SJCRH30 (cell line): ENCODE measurements around the gene GRB2. TPM values are rescaled to one million over a fixed set of nuclear protein-coding genes. Genes with fewer than 3 reads are reported as not detected.

Experiments
- DNase-seq, 2 experiments: peaks; one replicate each; pipeline ENCODE4 v3.0.0-alpha.2; 2015 to 2020
- H3K27ac ChIP-seq: fragments of 250-450 bp; sonication (Bioruptor Pico); 2 replicates; pipeline ENCODE4 v1.5.1; 2020; ENCODE audit warnings: mild to moderate bottlenecking, moderate library complexity
- H3K27me3 ChIP-seq: fragments of 250-450 bp; sonication (Bioruptor Pico); 2 replicates; pipeline ENCODE4 v1.5.1; 2020; ENCODE audit warnings: mild to moderate bottlenecking, moderate library complexity
- H3K36me3 ChIP-seq: fragments of 250-450 bp; sonication (Bioruptor Pico); 2 replicates; pipeline ENCODE4 v1.5.1; 2020; ENCODE audit warnings: mild to moderate bottlenecking, moderate library complexity
- H3K4me1 ChIP-seq: fragments of 250-450 bp; sonication (Bioruptor Pico); 2 replicates; pipeline ENCODE4 v1.5.1; 2020; ENCODE audit warnings: mild to moderate bottlenecking, moderate library complexity
- H3K4me3 ChIP-seq: fragments of 250-450 bp; sonication (Bioruptor Pico); 2 replicates; pipeline ENCODE4 v1.5.1; 2020; ENCODE audit warnings: mild to moderate bottlenecking, moderate library complexity
- H3K9me3 ChIP-seq: fragments of 250-450 bp; sonication (Bioruptor Pico); replicated peaks from 2 replicates; pipeline ENCODE4 v1.5.1; 2020; ENCODE audit warnings: mild to moderate bottlenecking, moderate library complexity
- total RNA-seq: library from RNA; depleted of rRNA; stranded (reverse); fragments of >200 nt; shearing (Covaris generic); gene quantifications from 2 replicates; pipeline ENCODE4 v1.2.3, GENCODE V29; 2014

Gene GRB2
- total RNA-seq, 1 experiment from 2014 or later: 91.8 TPM

DNA sequence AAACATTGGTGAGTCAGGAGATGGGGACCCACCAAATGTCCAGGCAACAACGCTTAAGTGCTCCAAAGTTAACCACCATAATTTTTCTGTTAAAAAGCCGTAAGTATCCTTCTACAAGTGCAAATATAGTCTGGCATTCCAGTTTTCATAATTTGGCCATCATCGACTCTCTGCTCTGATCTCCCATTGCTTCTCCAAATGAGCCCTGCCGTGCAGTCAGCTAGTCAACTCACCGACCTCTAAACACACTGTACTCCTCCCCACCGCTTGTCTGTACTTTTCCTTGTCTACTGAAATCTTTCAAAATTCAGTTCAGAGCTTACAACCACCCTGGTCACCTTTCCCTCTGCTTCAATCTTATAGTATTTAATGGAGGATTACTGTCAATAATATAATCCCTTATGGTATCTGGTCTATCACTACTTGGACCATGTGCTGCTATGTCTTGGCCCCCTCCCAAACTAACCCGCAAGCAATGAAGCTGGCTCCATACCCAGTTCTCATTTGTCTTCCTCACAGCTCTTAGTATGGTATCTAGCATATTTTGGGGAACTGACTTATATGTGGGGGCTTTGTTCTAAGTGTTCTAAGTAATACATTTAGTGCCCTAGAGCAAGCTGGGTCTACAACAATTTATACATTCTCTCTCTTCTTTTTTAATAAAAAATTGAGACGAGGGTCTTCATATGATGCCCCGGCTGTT lies 63.5 kb downstream of the GRB2 start:
- Histone ChIP-seq H3K36me3 (no peaks in the 10 kb centered on the region), H3K4me1 (peaks cover 34% of the 10 kb centered on the region), H3K27me3 (no peaks in the 10 kb centered on the region), H3K9me3 (no peaks in the 10 kb centered on the region), H3K4me3 (no peak overlapping the region), H3K27ac (no peak overlapping the region)
- DNase-seq: no peak

DNA sequence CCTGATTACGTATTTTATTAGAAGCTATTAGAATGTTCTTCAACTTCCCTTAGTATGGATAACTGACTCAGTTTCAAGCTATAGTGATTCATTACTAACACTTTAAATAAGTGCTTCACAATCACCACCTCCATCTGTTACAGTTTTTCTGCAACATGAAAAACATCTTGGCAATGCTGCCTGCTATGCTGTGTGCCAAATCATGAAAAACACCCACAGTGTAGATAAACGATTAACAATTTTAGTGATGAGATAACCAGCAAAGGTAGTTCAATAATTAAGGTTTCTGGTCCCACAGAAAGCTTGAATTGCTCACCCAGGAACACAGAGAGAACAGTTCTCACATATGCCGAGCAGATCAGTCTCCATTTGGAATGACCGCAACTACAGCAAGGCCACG lies 64.8 kb downstream of the GRB2 start:
- peaks cover 26% of the 10 kb centered on the region for H3K4me1 ChIP-seq
- H3K9me3 ChIP-seq: no peaks in the 10 kb centered on the region
- no peak for DNase-seq
- H3K27me3 ChIP-seq: no peaks in the 10 kb centered on the region
- no peak overlapping the region for H3K27ac ChIP-seq
- no peak overlapping the region for H3K4me3 ChIP-seq
- H3K36me3 ChIP-seq: no peaks in the 10 kb centered on the region

DNA sequence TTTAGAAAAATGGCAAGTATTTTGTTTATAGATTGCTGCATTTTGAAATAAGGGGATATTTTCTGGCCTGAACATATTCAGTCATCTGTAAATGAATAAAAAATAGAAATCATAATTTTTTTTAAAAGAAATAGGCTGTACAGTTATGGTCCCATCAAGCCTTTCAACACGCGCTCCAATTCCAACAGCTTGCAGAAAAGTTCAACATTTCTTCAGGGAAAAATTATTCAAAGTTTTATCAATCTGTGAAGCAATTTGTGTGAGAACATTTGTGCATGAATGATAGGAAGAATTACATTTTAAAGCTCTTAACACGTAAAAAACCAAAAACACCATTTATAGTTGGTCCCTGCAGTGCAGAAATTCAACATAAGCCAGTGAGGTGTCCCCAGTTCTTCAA lies 65.5 kb downstream of the GRB2 start:
- Histone ChIP-seq H3K9me3 (no peaks in the 10 kb centered on the region), H3K36me3 (no peaks in the 10 kb centered on the region), H3K27ac (no peak overlapping the region), H3K4me3 (no peak overlapping the region), H3K4me1 (peaks cover 19% of the 10 kb centered on the region), H3K27me3 (no peaks in the 10 kb centered on the region)
- DNase-seq: no peak

DNA sequence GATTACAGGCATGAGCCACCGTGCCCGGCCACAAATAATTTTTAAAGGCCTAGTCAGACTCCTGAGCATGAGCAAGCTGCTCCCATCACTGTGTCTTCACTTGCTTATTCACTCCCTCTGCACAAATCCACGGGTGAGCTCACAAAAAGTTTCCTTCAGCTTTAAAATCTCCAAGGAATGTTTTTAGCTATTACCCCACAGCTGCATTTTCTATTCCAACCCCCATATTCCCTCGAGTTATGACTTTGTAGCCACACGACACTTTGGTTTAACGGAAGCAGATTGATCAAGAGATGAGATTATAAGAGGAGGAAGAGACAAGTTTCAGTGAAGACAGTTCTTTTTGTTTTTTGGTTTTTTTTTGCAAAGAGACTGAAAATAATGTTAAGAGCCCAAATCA lies 67.1 kb downstream of the GRB2 start:
- H3K27ac ChIP-seq: no peak overlapping the region
- H3K9me3 ChIP-seq: no peaks in the 10 kb centered on the region
- no peaks in the 10 kb centered on the region for H3K36me3 ChIP-seq
- peaks cover 7% of the 10 kb centered on the region for H3K4me1 ChIP-seq
- H3K27me3 ChIP-seq: no peaks in the 10 kb centered on the region
- no peak overlapping the region for H3K4me3 ChIP-seq
- no peak for DNase-seq

DNA sequence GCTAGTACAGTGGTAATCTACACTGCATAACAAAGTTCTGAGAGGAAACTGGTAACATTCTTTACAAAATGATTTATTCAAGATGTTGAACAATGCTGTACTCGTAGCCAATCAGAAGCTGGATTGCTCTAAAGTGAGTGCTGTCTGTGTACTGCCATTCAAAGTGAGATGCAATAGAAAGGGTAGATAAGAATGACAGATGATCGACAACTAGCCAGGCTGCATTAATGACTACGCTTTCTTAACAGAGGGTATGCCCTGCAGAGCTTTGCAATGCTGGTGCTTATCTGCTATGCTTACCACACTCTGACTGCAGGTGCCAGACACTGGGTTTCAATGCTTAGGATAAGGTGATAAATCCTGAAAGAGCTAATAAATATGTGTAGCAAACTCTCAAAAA lies 70.2 kb downstream of the GRB2 start:
- DNase-seq: no peak
- Histone ChIP-seq H3K4me1 (peaks cover 4% of the 10 kb centered on the region), H3K4me3 (no peak overlapping the region), H3K36me3 (no peaks in the 10 kb centered on the region), H3K9me3 (no peaks in the 10 kb centered on the region), H3K27ac (no peak overlapping the region), H3K27me3 (no peaks in the 10 kb centered on the region)

DNA sequence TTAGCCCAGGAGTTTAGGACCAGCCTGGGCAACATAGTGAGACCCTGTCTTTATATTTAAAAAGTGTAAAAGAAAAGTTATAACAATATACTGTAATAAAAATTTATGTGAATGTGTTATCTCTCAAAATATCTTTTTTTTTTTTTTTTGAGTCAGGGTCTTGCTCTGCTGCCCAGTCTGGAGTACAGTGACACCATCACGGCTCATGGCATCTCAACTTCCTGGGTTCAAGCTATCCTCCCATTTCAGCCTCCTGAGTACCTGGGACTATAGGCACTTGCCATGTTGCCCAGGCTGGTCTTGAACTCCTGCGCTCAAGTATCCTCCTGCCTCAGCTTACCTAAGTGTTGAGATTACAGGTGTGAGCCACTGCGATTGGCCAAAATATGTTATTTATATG lies 70.8 kb downstream of the GRB2 start:
- Histone ChIP-seq H3K4me3 (no peak overlapping the region), H3K9me3 (no peaks in the 10 kb centered on the region), H3K27ac (no peak overlapping the region), H3K4me1 (peaks cover 4% of the 10 kb centered on the region), H3K27me3 (no peaks in the 10 kb centered on the region), H3K36me3 (peaks cover 2% of the 10 kb centered on the region; the same call in 1 of the 2 replicates)
- DNase-seq: no peak

DNA sequence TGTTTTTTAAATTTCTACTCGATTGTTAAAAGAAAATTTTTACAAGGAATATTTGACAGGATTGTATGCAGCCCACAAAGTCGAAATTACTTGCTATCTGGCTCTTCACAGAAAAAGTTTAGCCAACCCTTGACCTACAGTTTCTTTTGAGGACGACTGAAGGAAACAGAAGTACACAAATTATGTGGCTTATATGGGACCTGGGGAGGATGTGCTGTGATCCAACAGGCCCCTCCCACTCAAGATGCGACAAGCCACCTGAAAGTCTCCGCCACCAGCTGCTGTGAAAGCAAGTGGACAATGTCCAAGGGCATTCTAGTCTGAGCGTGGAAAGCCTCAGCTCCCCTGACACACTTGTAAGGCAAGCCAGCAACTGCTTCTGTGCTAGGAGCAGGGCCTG lies 73.8 kb downstream of the GRB2 start:
- DNase-seq: no peak
- Histone ChIP-seq H3K9me3 (no peaks in the 10 kb centered on the region), H3K4me1 (no peaks in the 10 kb centered on the region), H3K36me3 (peaks cover 12% of the 10 kb centered on the region), H3K27ac (no peak overlapping the region), H3K27me3 (no peaks in the 10 kb centered on the region), H3K4me3 (no peak overlapping the region)

DNA sequence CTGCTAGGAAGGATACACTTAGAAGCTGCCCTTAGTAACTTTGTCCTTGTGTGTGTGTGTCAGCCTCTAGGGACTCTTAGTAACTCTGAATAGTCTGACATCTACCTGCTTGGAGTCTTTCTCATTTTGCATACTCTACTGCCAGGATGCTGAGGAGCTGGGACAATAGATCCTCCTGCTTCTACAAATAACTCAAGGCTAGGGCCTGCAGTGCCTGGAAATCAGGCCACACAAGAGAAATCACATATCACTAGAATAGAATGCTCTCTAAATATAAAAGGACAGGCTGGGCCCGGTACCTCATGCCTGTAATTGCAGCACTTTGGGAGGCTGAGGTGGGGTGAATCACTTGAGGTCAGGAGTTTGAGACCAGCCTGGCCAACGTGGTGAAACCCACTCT lies 77.7 kb downstream of the GRB2 start:
- Histone ChIP-seq H3K4me3 (no peak overlapping the region), H3K36me3 (peaks cover 17% of the 10 kb centered on the region), H3K4me1 (peaks cover 4% of the 10 kb centered on the region; the same call in 1 of the 2 replicates), H3K27me3 (no peaks in the 10 kb centered on the region), H3K9me3 (no peaks in the 10 kb centered on the region), H3K27ac (no peak overlapping the region)
- no peak for DNase-seq

DNA sequence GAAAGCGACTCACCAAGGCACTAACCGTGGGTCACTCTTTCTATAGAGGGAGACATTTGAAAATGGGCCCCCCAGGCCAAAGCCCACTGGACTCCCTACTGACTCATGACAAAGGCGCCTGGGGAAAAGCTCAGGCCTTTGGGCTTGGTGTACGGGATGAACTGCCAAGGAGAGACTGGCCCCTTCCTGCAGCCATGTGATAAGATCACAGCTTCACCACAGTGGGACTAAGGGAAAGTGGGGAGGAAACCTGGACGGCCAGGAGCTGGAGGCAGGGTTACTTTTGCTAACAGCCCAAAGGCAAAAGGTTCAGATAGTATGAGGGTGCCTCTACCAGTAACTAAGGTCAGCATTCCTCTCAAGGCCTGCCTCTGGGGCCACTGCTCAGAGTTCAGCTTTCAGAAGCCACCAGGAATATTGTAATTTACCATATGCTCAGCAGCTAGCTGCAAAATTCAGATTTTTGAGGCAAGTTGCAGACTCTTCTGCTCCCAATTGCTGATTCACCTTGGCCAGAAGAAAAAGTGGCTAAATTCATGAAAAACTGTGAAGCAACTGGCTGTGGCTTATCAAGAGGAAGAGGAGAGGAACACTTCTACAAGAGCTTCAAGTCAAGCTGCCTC lies 79.1 kb downstream of the GRB2 start:
- H3K4me3 ChIP-seq: no peak overlapping the region
- H3K27me3 ChIP-seq: no peaks in the 10 kb centered on the region
- H3K27ac ChIP-seq: no peak overlapping the region
- H3K9me3 ChIP-seq: no peaks in the 10 kb centered on the region
- DNase-seq: no peak
- H3K4me1 ChIP-seq: peaks cover 4% of the 10 kb centered on the region; the same call in 1 of the 2 replicates
- peaks cover 24% of the 10 kb centered on the region for H3K36me3 ChIP-seq

DNA sequence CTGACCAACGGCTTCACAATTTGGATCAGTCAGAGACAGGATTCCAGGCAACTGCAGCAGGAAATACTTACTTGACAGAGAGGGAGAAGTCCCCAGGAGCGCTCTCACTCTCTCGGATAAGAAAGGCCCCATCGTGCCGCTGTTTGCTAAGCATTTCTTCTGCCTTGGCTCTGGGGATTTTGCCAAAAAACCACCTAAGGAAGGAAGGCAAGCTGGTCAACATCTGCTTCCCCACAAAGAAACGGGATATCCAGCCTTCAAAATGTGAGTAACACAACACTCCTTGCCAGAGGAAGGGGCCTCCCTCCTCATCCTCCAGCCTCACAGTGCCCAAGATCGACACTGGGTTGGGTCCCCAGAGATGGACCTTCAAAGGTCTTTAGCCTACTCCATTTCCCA lies 79.7 kb downstream of the GRB2 start:
- H3K27ac ChIP-seq: no peak overlapping the region
- H3K4me1 ChIP-seq: peaks cover 4% of the 10 kb centered on the region; the same call in 1 of the 2 replicates
- H3K36me3 ChIP-seq: peaks cover 25% of the 10 kb centered on the region
- no peak for DNase-seq
- no peaks in the 10 kb centered on the region for H3K27me3 ChIP-seq
- no peaks in the 10 kb centered on the region for H3K9me3 ChIP-seq
- H3K4me3 ChIP-seq: no peak overlapping the region

DNA sequence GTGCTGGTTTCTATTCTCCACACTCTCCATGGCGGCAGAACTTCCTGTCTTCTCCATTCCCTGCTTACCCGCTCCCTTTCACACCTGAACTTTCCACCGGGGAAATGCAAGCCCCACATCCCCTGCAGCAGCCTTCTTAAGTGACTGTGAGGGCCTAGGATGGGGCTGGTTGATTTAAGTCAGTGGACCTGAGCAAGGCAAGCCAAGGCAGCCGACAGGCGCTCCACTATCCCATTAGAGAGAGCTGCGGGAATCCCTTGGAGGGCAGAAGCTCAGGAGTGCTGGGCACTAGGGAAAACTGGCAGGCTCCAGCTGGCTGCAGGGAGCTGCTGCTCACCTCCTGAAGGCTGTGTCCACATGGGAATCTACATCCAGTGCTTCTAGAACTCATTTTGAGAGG lies 80.1 kb downstream of the GRB2 start:
- H3K27ac ChIP-seq: no peak overlapping the region

DNA sequence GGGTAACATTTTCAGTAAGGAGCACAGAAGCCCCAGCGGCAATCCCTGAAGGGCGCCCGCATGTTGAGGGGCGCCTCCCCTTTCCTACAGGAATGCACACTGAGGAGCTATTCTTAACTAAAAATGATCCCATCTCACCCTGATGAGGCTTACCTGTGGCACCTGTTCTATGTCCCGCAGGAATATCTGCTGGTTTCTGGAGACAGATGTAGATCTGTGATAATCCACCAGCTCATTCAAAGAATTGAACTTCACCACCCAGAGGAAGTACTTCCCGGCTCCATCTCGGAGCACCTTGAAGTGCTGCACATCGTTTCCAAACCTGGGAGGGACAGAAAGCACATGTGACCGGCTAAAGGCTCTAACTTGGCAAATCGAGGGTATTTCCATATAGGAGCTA lies 84.0 kb downstream of the GRB2 start:
- H3K27me3 ChIP-seq: no peaks in the 10 kb centered on the region
- H3K4me3 ChIP-seq: no peak overlapping the region
- H3K36me3 ChIP-seq: peaks cover 19% of the 10 kb centered on the region
- no peak overlapping the region for H3K27ac ChIP-seq
- DNase-seq: no peak
- H3K4me1 ChIP-seq: peaks cover 4% of the 10 kb centered on the region; the same call in 1 of the 2 replicates
- no peaks in the 10 kb centered on the region for H3K9me3 ChIP-seq

More for the DNA sequence above, 80.1 kb downstream of the GRB2 start:
- Histone ChIP-seq H3K4me3 (no peak overlapping the region), H3K4me1 (peaks cover 4% of the 10 kb centered on the region; the same call in 1 of the 2 replicates), H3K27me3 (no peaks in the 10 kb centered on the region), H3K9me3 (no peaks in the 10 kb centered on the region), H3K36me3 (peaks cover 29% of the 10 kb centered on the region)
- DNase-seq: no peak

DNA sequence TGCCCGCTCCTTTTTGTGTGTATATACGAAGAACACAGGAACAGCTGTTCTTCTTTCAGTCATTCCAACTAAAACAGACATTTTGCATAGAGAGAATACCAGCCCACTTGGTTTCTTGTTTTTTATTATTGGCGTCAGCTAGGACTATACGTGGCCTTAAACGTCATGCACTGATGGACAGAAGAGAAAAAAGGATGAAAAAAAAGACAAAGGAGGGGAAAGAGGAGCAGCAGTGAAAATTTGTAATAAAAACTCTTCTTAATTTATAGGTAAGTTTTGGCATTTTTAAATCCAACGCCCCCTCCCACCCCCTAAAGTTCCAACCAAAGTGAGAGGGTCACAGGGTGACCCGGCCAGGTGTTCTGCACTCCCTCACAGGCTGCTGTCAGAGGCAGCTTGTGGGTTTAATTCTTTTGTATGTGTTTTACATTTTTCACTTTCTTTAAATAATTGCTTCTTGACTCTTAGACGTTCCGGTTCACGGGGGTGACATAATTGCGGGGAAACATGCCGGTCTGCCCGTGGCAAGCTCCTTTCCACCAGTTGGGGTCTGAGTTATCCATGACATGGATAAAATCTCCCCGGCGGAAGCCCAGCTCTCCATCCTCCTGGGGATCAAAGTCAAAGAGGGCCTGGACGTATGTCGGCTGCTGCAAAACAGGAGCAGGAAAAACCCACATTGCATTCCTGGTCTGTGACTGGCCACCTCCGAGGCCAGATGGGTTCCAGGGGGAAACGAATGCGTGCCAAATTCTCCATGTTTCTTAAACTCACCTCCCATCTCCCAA lies 85.4 kb downstream of the GRB2 start:
- Histone ChIP-seq H3K27me3 (no peaks in the 10 kb centered on the region), H3K9me3 (no peaks in the 10 kb centered on the region), H3K4me3 (no peak overlapping the region), H3K27ac (no peak overlapping the region), H3K4me1 (peaks cover 4% of the 10 kb centered on the region; the same call in 1 of the 2 replicates), H3K36me3 (peaks cover 16% of the 10 kb centered on the region)
- DNase-seq: peak in 1 of 2 experiments; percentile 22

DNA sequence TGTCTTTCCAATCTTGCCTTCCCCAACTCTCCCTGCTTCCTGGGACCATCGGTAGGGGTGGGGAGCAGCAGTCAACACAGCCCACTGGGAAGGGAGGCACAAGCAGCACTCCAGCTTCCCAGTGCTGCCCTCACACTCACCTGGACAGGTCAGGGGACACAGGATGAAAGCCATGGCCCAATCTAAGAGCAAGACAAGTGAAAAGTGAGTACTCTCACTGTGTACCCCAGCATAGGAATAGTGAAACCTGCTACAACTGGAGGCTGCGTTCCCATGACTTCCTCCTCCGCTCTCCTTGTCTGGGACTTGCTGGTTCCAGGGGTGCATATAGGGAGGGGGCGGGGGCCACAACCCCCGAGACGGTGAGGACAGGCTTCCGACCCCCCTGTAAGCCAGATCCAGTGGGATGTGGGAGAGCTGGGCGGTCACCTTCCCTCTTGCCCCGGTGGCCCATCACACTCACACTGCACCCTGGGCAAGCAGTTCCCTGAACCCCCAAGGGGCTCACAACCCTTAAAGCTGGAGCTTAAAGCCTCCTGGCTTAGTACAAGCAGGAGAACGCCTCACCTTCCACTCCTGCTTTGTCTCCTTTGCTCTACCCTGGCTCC lies 86.8 kb downstream of the GRB2 start:
- Histone ChIP-seq H3K4me1 (peaks cover 4% of the 10 kb centered on the region; the same call in 1 of the 2 replicates), H3K27ac (no peak overlapping the region), H3K4me3 (no peak overlapping the region), H3K27me3 (no peaks in the 10 kb centered on the region), H3K9me3 (no peaks in the 10 kb centered on the region), H3K36me3 (peaks cover 16% of the 10 kb centered on the region)
- no peak for DNase-seq

DNA sequence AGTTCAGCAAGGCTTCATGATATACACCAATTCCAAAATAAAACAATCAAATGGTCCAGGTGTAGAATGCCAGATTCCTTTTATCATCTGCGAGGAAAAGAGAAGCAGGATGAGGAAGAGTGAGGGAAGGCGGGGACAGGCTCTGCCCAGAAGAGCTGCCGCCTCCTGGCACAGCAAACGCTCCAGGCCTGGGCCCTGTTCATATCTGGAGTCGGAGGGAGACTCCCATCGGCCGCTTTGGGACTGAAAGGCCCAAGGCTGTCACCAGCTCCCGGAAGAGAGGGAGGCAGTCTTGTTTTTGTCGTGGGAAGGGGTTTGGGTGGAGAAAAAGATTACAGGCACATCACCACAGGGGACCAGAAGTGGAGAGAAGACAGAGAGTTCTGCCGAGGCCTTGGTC lies 87.3 kb downstream of the GRB2 start:
- Histone ChIP-seq H3K27ac (no peak overlapping the region), H3K36me3 (peaks cover 14% of the 10 kb centered on the region), H3K9me3 (no peaks in the 10 kb centered on the region), H3K4me1 (peaks cover under 1% of the 10 kb centered on the region; the same call in 1 of the 2 replicates), H3K4me3 (no peak overlapping the region), H3K27me3 (no peaks in the 10 kb centered on the region)
- DNase-seq: no peak
